ENCODE results near the gene PGM2L1. TPM values are rescaled to one million over a fixed set of nuclear protein-coding genes. Genes with fewer than 3 reads are reported as not detected.
A peak's percentile ranks its signal among the peaks of the same experiment; 100 is the strongest.

The PGM2L1 gene
- total and polyA plus RNA-seq, 11 donors, result 0.57 to 3.1 (median 1.8) TPM

- H3K9me3 ChIP-seq, result peaks cover 0 to 5% (median 0%) of the 10 kb centered on the region in 12 donors
- no peaks in the 10 kb centered on the region for H3K27me3 ChIP-seq
- H3K27ac ChIP-seq, result no peak overlapping the region
- H3K4me3 ChIP-seq, result no peak overlapping the region
- DNase-seq (no peak), ATAC-seq (no peak)
- intact Hi-C loops (cut with DNase I), result loop anchor here in 3 of 10 donors (10.0 kb wide), 1 partner anchor 479 kb away; no protein-coding TSS in a partner anchor
- TF ChIP-seq CTCF (IDR thresholded peaks at IDR 0.05), result no peak
- TF ChIP-seq POLR2A (IDR thresholded peaks at IDR 0.05), result no peak
- H3K36me3 ChIP-seq, result no peaks in the 10 kb centered on the region
- WGBS, 4 donors, result 63 to 70% (median 64%) methylated on average over 9 of the region's 9 CpGs
- H3K4me1 ChIP-seq, result peaks cover 0 to 19% (median 0%) of the 10 kb centered on the region in 12 donors
Observed at GRCh38 chr11:74444173-74444826, 46.1 kb upstream of the PGM2L1 start.

GRCh38 chr11:74443071-74443864 is 45.0 kb upstream of the PGM2L1 start:
- peaks cover 0 to 16% (median 0%) of the 10 kb centered on the region in 12 donors for H3K4me1 ChIP-seq
- peaks cover 0 to 5% (median 0%) of the 10 kb centered on the region in 12 donors for H3K9me3 ChIP-seq
- ATAC-seq (peak in 3 of 4 donors; percentile 56 to 68 (median 57)), DNase-seq (no peak)
- 42 to 48% (median 47%) methylated on average over 8 of the region's 8 CpGs for WGBS, 4 donors
- intact Hi-C loops (cut with DNase I), result loop anchor here in 3 of 10 donors (10.0 kb wide), 1 partner anchor 478 kb away; no protein-coding TSS in a partner anchor
- no peaks in the 10 kb centered on the region for H3K27me3 ChIP-seq
- H3K36me3 ChIP-seq, result no peaks in the 10 kb centered on the region
- no peak overlapping the region for H3K27ac ChIP-seq
- TF ChIP-seq CTCF (IDR thresholded peaks at IDR 0.05) (peak in 4 of 12 donors; percentile 7 to 17 (median 11)), POLR2A (IDR thresholded peaks at IDR 0.05) (no peak)
- H3K4me3 ChIP-seq, result no peak overlapping the region

GRCh38 chr11:74442636-74443035 is 44.4 kb upstream of the PGM2L1 start:
- ATAC-seq (peak in 1 of 4 donors; percentile 53), DNase-seq (no peak)
- TF ChIP-seq POLR2A (IDR thresholded peaks at IDR 0.05) (no peak), CTCF (IDR thresholded peaks at IDR 0.05) (no peak)
- H3K9me3 ChIP-seq, result peaks cover 0 to 5% (median 0%) of the 10 kb centered on the region in 12 donors
- peaks cover 0 to 16% (median 0%) of the 10 kb centered on the region in 12 donors for H3K4me1 ChIP-seq
- H3K27ac ChIP-seq, result no peak overlapping the region
- no peaks in the 10 kb centered on the region for H3K36me3 ChIP-seq
- 70 to 88% (median 81%) methylated on average over 3 of the region's 3 CpGs for WGBS, 4 donors
- intact Hi-C loops (cut with DNase I), result loop anchor here in 3 of 10 donors (10.0 kb wide), 1 partner anchor 478 kb away; no protein-coding TSS in a partner anchor
- H3K27me3 ChIP-seq, result no peaks in the 10 kb centered on the region
- H3K4me3 ChIP-seq, result no peak overlapping the region

GRCh38 chr11:74438681-74439080 is 40.4 kb upstream of the PGM2L1 start:
- Histone ChIP-seq H3K36me3 (no peaks in the 10 kb centered on the region), H3K27ac (no peak overlapping the region), H3K27me3 (no peaks in the 10 kb centered on the region), H3K4me3 (no peak overlapping the region), H3K9me3 (peaks cover 0 to 5% (median 0%) of the 10 kb centered on the region in 12 donors), H3K4me1 (peaks cover 0 to 12% (median 0%) of the 10 kb centered on the region in 12 donors)
- TF ChIP-seq CTCF (IDR thresholded peaks at IDR 0.05) (no peak), POLR2A (IDR thresholded peaks at IDR 0.05) (no peak)
- 96 to 98% (median 97%) methylated on average over 1 of the region's 1 CpG for WGBS, 4 donors
- no peak for DNase-seq
- no peak for ATAC-seq
- intact Hi-C loops (cut with DNase I), result no loop called here
